ENCODE data around the gene CFAP77. TPM values are rescaled to one million over a fixed set of nuclear protein-coding genes. Genes with fewer than 3 reads are reported as not detected.

CFAP77 gene
- polyA plus RNA-seq, 1 donor, result 0.83 TPM

DNA sequence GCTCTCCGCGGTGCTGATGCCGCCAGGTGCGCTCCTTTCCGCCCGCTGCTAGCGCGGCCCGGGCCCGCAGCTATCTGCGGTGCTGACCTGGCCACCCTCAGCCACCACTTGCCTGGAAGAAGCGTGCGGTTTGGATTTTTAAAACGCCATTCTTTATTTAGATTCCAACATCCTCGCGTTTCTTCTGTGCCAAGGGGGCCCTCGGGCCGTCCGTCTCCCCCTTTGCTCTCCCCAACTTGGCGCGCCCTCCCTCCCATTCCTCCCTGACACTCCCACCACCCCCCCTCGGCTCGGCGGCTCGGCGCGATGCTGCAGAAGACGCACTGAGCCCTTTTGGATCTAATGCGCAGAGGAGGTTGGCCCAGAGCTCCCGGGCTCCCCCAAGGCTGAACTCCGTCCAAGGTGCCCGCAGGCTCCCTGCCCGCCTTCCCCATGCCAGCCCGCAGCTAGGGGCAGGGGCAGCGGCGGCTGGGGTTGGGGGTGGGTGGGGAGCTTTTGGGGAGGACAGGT lies 172.3 kb downstream of the CFAP77 start, which contains the start of gene BARHL1:
Gene BARHL1, plus strand, starts transcription at position 331 of the 510 bp plus-strand sequence. CDS start 192 bp downstream, outside the sequence.
- DNase-seq, result no peak

DNA sequence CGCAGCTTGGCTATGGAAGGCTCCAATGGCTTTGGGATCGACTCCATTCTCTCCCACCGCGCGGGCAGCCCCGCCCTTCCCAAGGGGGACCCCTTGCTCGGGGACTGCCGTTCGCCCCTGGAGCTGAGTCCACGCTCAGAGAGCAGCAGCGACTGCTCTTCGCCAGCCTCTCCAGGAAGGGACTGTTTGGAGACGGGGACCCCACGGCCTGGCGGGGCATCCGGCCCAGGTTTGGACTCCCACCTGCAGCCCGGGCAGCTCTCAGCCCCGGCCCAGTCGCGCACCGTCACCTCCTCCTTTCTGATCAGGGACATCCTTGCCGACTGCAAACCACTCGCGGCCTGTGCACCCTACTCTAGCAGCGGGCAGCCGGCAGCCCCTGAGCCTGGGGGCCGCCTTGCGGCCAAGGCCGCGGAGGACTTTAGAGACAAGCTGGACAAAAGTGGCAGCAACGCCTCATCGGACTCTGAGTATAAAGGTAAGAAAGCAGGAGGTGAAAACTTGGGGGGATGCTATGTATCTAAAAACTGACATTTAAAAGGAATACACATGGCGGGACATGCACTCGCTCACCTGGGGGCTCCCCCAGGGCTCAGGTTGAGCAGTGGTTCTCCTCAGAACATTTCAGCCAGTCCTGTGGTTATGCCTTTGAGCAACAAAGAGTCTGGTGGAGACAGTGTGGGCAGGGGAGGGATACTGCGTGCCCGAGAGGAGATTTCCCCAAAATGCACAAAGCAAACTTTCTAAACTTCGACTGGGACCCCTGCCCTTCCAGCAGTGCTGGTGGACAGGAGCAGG lies 173.0 kb downstream of the CFAP77 start:
- DNase-seq, result no peak

DNA sequence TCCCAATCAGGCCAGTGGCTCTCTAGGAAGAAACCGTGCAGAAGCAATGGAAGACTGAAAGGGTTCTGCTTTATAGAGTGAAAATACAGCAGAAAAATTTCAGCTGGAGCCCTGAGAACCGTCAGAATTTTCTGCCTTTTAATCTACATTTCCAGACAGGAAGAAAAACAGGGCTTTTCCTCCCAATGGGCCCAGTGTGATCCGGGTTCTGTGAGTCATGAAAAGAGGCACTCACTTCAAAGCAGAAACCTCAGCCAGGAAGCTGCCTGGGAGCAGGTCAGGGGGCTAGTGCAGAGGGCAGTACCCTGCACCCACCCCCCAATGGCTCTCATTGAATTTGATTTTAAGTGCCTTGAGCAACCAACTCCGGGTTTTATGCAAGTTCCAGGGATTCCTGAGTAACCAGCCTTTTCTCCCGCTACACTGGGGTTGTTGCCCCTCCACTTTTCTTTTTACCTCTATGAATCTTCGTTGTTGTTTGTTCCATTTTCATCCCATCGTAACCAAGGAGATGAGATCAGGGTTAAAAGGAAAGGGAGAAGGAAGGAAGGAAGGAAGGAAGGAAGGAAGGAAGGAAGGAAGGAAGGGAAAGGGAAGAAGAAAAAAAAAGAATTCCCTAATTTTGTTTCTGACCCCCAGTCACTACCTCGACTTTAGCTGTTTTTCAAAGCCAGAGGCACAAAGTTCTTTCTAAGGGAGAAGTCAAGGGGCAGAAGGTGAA lies 173.7 kb downstream of the CFAP77 start:
- DNase-seq, result no peak

DNA sequence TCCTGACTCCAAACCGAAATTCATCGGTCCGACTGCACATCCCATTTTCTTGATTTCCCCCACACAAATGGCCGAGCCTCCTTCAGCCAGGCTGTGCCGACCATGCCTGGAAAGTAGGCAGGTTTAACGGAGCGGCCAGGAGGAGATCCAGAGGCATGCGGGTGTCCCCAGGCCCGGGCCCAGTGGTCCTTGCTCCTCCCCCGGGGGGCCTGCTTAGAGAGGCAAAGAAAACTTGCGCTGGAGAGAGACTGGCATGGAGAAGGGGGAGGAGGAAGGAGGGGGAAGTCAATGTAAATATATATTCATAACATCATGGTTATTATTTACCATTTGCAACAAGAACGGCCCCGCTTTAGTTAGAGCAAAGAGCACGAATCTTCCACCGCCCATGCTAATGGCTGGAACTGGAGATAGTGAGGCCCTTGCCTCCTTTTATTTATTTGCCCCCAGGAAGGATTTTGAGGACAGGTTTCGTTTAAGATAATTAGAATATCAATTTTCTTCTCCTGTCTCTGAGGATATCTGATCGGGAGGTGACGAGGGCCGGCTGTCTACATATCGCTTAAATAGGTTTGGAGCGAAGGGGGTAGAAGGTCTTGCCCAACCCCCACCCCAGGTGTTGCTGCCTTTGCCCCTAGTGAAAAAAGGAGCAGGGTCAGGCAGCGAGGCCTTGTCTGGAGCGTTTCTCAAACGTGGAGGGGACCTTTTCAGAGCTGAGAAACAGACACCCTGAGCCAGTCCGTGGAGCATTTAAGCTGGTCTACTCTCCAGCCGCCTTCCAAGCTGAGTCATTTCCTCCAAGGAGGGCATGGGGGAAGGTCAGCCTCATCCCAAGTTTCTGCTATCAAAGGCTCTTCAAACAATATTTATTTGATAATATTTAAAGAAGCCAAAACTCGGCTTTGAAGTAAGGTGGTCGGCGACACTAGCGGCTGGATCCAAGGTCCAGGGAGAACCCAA lies 174.9 kb downstream of the CFAP77 start:
- DNase-seq, result no peak

DNA sequence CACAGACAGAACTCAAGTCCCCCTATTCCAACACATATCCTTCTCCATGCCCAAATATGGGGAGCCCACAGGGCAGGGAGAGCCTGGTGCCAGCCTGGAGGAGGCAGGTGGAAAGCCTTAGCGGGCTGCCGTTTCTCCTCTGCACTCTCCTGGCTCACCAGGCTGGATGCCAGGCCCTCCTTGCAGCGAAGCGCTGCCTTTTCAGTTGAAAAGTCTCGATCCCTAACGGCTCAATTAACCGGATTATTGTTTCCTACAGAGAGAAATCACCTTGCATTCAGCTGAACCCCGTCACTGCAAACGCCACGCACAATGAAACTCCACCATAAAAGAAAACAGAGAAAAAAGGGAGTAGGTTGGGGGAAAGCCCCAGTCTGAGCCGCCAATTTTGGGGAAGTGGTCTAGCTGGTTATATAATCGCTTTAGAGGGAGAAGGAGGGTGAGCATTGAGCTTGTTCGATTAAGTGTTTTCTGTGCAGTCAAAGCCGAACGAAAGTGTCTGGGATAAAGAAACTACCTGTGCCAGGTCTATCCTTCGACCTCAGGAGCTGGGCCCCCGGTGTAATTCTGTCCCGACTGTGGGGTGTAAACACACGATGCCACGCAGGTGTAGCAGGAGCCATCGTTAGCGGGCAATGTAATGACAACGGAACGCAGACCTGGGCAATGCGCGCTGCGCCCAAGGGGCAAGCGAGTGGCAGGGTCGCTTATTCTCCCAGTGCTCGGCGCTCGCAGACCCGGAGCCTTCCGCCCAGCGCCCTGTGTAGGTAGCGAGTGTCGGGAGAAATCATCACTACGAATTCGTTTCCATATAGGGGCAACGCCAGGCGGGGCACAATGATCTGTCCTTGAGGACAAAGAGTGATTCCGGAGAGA lies 176.2 kb downstream of the CFAP77 start:
- DNase-seq, result no peak

DNA sequence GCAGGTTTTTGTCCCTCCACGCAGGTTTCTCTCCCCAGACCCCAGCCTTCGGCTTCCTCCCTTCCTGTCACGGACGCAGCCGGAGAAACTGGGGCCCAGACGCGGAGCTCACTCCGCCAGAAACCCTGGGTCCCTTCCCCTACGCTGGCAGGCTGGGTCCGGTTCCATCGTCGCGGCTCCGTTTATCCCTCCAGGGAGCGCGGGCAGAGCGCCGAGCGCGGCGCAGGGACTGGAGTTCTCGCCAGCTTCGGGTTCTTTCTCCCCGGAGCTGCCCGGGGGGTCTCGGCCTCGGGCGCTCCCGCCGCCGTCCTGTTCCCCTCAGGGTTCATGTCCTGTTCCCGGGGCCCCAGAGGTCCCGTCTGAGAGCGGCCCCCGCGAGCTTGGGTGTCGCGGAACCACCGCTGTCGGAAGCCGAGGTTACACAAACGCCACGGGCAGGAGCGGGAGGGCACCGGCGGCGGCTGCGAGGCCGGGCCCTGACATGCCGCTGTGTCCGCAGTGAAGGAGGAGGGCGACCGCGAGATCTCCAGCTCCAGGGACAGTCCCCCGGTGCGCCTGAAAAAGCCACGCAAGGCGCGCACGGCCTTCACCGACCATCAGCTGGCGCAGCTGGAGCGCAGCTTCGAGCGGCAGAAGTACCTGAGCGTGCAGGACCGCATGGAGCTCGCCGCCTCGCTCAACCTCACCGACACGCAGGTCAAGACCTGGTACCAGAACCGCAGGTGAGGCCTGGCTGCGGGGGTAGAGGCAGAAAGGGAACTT lies 177.0 kb downstream of the CFAP77 start:
- DNase-seq, result no peak

DNA sequence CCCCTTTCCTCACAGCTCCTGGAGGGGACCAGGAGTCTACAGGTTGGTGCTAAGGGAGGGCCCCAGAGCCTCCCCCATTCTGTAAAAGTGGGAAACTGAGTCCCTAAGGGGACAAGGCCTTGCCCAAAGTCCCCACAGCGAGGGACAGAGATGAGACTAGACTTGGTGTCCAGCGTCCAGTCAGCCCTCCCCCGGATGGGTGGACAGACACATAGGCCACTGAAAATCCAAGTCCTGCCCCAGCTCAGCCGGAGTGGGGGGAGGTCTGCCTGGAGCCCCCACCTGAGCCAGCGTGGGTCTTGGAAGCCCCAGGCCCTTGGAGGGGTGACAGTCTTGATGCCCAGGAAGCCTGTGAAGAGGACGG lies 177.6 kb downstream of the CFAP77 start:
- no peak for DNase-seq

DNA sequence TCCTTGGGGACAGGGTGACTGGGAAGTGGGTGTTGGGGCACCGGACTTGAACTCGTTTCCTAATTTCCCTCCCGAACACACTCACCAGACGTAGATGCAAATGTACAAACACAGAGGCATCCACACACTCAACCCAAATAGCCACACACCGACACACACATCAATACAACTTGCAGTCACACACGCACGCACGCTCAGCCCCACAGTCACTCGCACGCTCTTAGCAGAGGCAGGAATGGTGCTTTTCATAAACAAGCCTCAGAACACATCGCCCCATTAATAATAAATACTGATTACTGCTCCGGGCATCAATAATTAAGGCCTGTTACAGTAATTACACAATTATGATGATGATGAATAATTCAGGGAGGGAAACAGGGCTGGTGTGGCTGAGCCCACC lies 178.1 kb downstream of the CFAP77 start:
- no peak for DNase-seq

DNA sequence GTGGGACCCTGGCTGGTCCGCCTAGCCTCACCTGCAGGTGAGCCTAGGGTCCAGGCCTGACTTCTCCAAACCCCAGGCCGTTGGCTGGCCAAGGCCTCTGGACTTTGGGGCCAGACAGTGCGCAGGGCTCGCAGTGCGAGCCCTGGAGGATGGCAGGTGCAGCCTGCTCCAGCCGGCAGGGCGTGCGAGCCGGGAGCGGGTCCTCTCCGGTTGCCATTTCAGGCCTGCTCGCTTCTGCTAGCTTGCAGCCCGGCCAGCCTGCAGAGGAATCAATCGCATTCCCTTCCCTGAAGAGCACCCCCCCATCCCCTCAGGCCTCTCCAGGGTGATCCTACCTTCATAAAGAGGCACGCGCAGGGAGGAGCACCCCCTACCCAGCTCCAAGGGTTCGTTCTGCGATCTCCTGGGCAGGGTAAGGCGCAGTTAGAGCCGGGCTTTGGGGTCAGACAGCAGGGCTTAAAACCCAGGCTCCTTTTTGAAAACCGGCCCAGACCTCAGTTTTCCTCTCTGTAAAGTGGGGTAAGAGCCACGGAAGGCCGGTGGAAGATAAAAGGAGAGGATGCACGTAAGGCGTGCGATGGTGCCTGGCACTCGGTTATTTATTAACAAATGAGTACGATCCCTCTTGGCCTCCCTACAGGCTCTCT lies 178.6 kb downstream of the CFAP77 start:
- no peak for DNase-seq

DNA sequence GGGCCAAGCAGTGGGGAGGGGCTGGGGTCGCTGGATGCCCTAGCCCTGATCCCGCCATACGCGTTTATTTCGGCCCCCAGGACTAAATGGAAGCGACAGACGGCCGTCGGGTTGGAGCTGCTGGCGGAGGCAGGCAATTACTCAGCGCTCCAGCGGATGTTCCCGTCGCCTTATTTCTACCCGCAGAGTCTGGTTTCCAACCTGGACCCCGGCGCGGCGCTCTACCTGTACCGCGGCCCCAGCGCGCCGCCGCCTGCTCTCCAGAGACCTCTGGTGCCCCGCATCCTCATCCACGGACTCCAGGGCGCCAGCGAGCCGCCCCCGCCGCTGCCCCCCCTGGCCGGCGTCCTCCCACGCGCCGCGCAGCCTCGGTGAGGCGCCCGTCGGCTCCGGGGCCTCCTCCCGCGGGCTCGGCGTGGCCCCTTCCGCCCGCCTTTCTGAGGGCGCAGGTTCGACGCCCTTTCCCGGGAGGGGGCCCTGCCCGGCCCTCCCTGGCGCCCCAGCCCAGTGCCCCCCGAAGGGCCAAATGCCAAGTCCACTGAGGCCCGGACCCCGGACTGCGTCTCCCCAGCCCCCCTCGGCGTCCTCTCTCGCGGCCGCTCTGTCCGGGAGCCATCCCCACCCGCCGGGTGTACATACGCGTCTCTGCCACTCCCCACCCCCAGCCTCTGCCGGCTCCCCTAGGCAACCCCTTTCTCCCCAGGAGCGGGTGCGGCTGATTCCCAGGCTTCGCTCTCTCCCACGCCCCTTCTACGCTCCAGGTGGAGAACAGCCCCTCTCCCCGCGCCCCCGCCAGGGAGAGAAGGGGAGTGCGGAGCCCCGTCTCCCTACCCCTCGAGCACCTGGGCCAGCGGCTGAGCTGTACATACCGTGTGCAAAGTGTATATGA lies 179.4 kb downstream of the CFAP77 start:
- no peak for DNase-seq

DNA sequence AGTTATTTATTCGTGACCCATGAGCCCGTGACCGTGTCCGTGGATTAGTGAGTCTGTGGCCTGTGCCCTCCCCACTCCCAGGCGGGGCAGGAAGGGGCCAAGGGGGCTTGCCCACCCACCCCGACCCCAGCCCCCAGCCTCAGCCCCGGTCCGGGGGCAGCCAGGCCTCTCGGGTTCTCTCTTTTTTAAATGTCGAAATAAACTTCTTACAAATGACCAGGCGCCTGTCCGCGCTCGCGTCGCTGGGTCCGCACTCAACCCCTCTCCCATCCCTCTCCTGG lies 180.0 kb downstream of the CFAP77 start:
- no peak for DNase-seq

DNA sequence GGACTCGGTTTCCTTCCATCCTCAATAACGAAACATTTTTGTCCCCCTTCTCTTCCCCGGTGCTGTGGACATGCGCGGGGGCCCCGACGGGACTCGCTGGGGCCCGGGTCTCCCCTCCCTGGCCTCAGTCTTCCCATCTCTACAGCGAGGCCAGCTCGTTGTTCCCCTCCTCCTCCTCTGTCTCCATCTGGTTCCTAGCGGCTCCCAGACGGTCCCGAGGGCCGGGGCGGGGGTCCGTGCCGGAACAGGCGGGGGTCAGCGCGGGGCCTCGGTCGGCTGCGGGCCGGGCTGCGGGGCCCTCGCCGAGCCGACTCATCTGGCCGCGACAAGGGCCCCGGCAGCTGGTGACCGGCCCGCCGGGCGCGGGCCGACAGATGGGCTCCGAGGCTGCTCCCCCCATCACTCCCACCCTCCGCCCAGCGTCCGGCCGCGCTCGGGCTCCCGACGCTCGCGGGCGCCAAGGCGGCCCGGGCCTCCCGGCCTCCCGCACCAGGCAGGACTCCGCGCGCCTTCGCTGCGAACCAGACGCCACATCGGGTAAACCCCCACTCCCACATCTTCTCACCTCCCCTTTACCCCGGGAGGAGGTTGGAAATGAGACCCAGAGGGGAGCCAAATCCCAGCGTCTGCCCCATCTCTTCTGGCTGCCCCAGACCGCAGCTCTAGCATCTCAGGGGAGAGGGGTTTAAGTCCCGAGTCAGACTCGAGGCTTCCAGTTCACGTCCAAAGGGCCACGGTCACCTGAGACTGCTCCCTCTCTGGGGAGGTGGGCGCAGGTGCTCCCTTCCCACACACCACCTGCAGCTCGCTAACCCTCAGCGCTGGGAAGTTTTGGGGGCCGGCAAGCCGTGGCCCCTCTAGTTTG lies 180.5 kb downstream of the CFAP77 start:
- DNase-seq, result no peak

DNA sequence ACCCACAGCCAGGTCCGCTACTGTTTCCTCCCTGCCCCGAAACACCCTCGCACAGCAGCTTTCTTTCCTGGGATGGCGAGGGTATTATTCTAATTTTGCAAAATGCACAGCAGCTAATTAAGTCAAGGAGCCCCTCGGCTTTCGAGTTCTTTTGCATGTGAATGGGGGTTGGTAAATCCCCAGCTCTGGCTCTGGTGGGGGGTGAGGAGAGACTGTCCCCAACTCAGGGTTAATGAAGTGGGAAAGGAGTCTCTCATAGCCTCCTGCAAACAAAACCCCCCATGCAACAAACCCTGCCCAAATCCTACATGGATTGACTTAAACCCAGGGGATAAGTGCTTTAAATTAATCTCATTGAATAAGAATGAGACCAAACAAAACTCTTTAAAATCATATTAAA lies 181.2 kb downstream of the CFAP77 start:
- DNase-seq, result no peak

DNA sequence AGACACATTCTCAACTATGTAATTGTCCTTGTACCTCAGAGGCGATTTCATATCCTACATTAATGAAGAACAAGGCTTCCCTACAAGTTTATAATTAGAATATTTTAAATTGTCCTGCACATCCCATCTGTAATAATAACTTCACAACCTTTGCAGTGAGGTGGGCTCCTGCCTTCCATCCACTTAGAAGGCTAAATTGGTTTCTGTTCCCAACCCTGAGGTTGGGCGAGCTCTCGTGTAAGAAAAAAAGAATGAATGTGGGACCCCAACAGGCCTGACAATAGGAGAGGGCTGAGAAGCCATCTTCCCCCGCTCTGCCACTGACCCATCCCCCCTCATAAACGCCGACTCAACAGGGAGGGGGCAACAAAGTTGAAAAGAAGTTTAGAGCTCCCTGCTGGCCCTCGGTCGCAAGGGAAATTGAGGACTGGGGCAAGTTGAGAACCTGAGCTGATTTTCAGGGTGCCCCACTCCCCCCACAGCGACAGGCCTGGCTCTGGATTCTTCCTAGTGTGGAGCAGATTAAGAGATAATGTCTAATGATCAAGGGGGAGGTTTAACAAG lies 181.8 kb downstream of the CFAP77 start:
- no peak for DNase-seq

DNA sequence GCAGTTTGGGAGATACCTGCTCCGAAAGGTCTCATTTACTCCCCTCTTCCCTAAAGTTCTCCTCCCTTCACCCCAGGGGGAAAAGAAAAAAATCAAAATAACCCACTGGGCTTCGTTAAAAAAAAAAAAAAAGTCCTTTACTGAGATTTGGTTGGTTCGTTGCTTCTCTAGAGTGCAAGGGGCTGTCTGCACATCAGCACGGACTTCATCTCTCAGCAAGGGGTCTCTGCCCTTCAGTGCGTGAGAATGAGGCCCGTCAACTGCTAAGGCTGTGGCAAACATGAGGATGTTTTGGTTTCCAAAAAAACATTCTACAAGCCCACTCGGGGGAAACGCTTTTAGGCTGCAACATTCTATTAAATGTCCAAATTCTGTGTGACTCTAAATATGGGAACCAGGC lies 182.4 kb downstream of the CFAP77 start:
- no peak for DNase-seq

DNA sequence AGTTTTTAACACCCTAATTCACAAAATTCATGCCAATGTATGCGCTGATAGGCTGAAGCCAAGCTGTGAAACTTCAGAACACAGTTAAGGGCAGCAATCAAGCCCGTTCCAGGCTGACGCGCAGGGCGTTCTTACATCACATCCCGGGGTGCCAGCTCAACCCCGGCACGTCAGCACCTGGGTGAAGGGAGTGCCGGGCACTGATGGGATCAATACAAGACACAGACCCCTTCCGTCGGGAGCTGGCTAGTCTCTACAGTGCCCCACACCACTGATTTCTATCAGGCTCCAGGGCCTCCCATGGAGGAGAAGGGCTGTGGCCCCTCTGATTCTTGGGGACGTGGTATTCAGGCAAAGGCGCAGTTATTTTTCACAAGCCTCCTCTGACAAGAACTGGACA lies 184.4 kb downstream of the CFAP77 start:
- no peak for DNase-seq

DNA sequence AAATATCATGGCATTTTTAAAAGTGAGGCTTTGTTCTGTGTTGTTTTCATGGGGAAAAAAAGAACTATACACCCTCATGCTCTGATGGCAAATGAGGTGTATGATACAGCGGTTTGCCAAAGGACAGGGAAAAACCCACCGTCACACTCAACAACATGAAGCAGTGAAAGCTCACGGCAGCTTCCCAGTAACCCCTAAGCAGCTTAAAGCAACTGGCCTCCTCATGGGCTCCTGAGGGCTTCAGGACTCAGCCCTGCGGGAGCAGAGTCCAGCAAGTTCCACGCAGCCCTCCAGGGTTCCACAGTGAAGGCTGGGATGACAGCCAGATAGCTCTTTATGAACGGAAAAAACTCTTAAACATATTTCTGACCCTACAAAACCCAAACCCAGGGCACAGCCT lies 185.3 kb downstream of the CFAP77 start:
- DNase-seq, result no peak

DNA sequence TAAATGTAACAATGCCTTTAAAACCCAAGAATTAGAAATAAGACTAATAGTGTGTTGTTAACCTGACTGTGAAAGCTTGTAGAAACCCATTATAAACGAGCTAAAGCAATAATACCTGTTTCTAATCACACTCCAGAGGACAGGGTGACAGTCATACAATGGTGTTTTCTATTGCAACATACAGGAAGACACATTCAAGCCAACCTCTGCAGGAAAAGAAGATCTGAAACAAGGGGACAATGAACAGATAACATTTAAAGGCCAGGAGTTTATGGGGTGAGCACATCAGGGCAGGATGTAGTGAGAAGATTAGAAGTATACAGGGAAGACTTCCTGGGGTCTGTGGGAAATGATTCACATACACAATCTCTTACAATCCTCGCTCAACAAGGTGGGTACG lies 186.2 kb downstream of the CFAP77 start:
- DNase-seq, result no peak
